ENCODE results near the gene STEAP4.

GRCh38 chr7:88328787-88329186, 22.1 kb upstream of the STEAP4 start:
- TF ChIP-seq CTCF (IDR thresholded peaks at IDR 0.05) (no peak), POLR2A (IDR thresholded peaks at IDR 0.05) (no peak)
